Activated T-cell treated with anti-CD3 and anti-CD28 coated beads, Interleukin-2, amount 50 U/mL, for 4 hours (primary cell): ENCODE data around the gene RPH3AL. TPM values are rescaled to one million over a fixed set of nuclear protein-coding genes. Genes with fewer than 3 reads are reported as not detected.

ENCODE experiments used
- ATAC-seq, 2 donors: fragments of 200-7000 bp; cut with Tn5 transposase; one replicate each; pipeline ENCODE4 v1.10.0; 2021
- DNase-seq: peaks from one replicate; pipeline ENCODE4 v3.0.0-alpha.2; 2020
- H3K27me3 Mint-ChIP-seq: one replicate; pipeline ENCODE4 v1.8.0; 2021; ENCODE audit warnings: low read depth, mixed read lengths
- H3K36me3 Mint-ChIP-seq: one replicate; pipeline ENCODE4 v1.8.0; 2022; ENCODE audit warnings: mixed read lengths; ENCODE audit not compliant: insufficient read depth
- H3K4me1 Mint-ChIP-seq: one replicate; pipeline ENCODE4 v1.8.0; 2021; ENCODE audit warnings: low read depth, mixed read lengths
- H3K4me3 Mint-ChIP-seq: one replicate; pipeline ENCODE4 v1.8.0; 2021; ENCODE audit warnings: mild to moderate bottlenecking, moderate library complexity, mixed read lengths
- H3K9me3 Mint-ChIP-seq: one replicate; pipeline ENCODE4 v1.8.0; 2021; ENCODE audit warnings: mixed read lengths
- total RNA-seq, 3 donors: library from RNA; stranded (reverse); gene quantifications; one replicate each; pipeline ENCODE4 v1.2.1, GENCODE V29; 2021

RPH3AL gene
- total RNA-seq: 1 to 10 TPM; 1.3 to 2.2 (median 1.9) TPM

GRCh38 chr17:352421-353212, at the start of gene RPH3AL:
TSS of gene RPH3AL (minus strand) at chr17:352807. CDS start at chr17:327543, 25,264 bp downstream.
- Mint-ChIP-seq H3K27me3 (no peaks in the 10 kb centered on the region), H3K4me3 (no peak within 1 kb of the TSS), H3K9me3 (no peaks in the 10 kb centered on the region), H3K36me3 (no peaks in the 10 kb centered on the region), H3K4me1 (no peaks in the 10 kb centered on the region)
- ATAC-seq: no peak
- DNase-seq: no peak

- Mint-ChIP-seq H3K4me1 (peaks cover 9% of the 10 kb centered on the region), H3K36me3 (peaks cover 8% of the 10 kb centered on the region), H3K9me3 (no peaks in the 10 kb centered on the region), H3K27me3 (no peaks in the 10 kb centered on the region), H3K4me3 (no peak overlapping the region)
- no peak for DNase-seq
- no peak for ATAC-seq
Observed at GRCh38 chr17:400257-400656, 47.6 kb upstream of the RPH3AL start.

GRCh38 chr17:396788-397187, 44.2 kb upstream of the RPH3AL start:
- no peaks in the 10 kb centered on the region for H3K9me3 Mint-ChIP-seq
- no peaks in the 10 kb centered on the region for H3K27me3 Mint-ChIP-seq
- no peak overlapping the region for H3K4me3 Mint-ChIP-seq
- no peaks in the 10 kb centered on the region for H3K36me3 Mint-ChIP-seq
- ATAC-seq (no peak), DNase-seq (no peak)
- peaks cover 4% of the 10 kb centered on the region for H3K4me1 Mint-ChIP-seq

- ATAC-seq (no peak), DNase-seq (no peak)
- no peaks in the 10 kb centered on the region for H3K27me3 Mint-ChIP-seq
- no peaks in the 10 kb centered on the region for H3K9me3 Mint-ChIP-seq
- H3K4me1 Mint-ChIP-seq: peaks cover 4% of the 10 kb centered on the region
- H3K4me3 Mint-ChIP-seq: no peak overlapping the region
- no peaks in the 10 kb centered on the region for H3K36me3 Mint-ChIP-seq
Observed at GRCh38 chr17:395974-396373, 43.4 kb upstream of the RPH3AL start.

GRCh38 chr17:395179-395578, 42.6 kb upstream of the RPH3AL start:
- no peak for DNase-seq
- Mint-ChIP-seq H3K9me3 (no peaks in the 10 kb centered on the region), H3K4me3 (no peak overlapping the region), H3K4me1 (peaks cover 4% of the 10 kb centered on the region), H3K36me3 (no peaks in the 10 kb centered on the region), H3K27me3 (no peaks in the 10 kb centered on the region)
- no peak for ATAC-seq

- H3K4me3 Mint-ChIP-seq: no peak overlapping the region
Observed at GRCh38 chr17:394718-395095, 42.1 kb upstream of the RPH3AL start.

GRCh38 chr17:393806-394717, 41.5 kb upstream of the RPH3AL start:
- peaks cover 4% of the 10 kb centered on the region for H3K4me1 Mint-ChIP-seq
- no peaks in the 10 kb centered on the region for H3K36me3 Mint-ChIP-seq
- no peaks in the 10 kb centered on the region for H3K27me3 Mint-ChIP-seq
- no peak for DNase-seq
- H3K4me3 Mint-ChIP-seq: no peak overlapping the region
- H3K9me3 Mint-ChIP-seq: no peaks in the 10 kb centered on the region
- ATAC-seq: no peak

More at GRCh38 chr17:394718-395095, 42.1 kb upstream of the RPH3AL start:
- no peak for DNase-seq
- Mint-ChIP-seq H3K27me3 (no peaks in the 10 kb centered on the region), H3K4me1 (peaks cover 4% of the 10 kb centered on the region), H3K9me3 (no peaks in the 10 kb centered on the region), H3K36me3 (no peaks in the 10 kb centered on the region)
- ATAC-seq: no peak

- no peaks in the 10 kb centered on the region for H3K9me3 Mint-ChIP-seq
- H3K4me1 Mint-ChIP-seq: peaks cover 4% of the 10 kb centered on the region
- H3K27me3 Mint-ChIP-seq: no peaks in the 10 kb centered on the region
- H3K4me3 Mint-ChIP-seq: no peak overlapping the region
- no peak for ATAC-seq
- H3K36me3 Mint-ChIP-seq: no peaks in the 10 kb centered on the region
- no peak for DNase-seq
Observed at GRCh38 chr17:391850-392249, 39.2 kb upstream of the RPH3AL start.

GRCh38 chr17:390025-390424, 37.4 kb upstream of the RPH3AL start:
- DNase-seq (no peak), ATAC-seq (no peak)
- peaks cover 10% of the 10 kb centered on the region for H3K4me1 Mint-ChIP-seq
- no peaks in the 10 kb centered on the region for H3K36me3 Mint-ChIP-seq
- no peaks in the 10 kb centered on the region for H3K27me3 Mint-ChIP-seq
- no peak overlapping the region for H3K4me3 Mint-ChIP-seq
- H3K9me3 Mint-ChIP-seq: no peaks in the 10 kb centered on the region

- ATAC-seq (no peak), DNase-seq (no peak)
- peaks cover 3% of the 10 kb centered on the region for H3K27me3 Mint-ChIP-seq
- H3K36me3 Mint-ChIP-seq: no peaks in the 10 kb centered on the region
- H3K4me1 Mint-ChIP-seq: peaks cover 12% of the 10 kb centered on the region
- H3K9me3 Mint-ChIP-seq: no peaks in the 10 kb centered on the region
- no peak overlapping the region for H3K4me3 Mint-ChIP-seq
Observed at GRCh38 chr17:388087-388486, 35.5 kb upstream of the RPH3AL start.

- no peaks in the 10 kb centered on the region for H3K9me3 Mint-ChIP-seq
- DNase-seq (peak; percentile 62), ATAC-seq (peak; percentile 83 to 89)
- peaks cover 3% of the 10 kb centered on the region for H3K27me3 Mint-ChIP-seq
- peak overlapping the region; percentile 81 for H3K4me3 Mint-ChIP-seq
- peaks cover 15% of the 10 kb centered on the region for H3K4me1 Mint-ChIP-seq
- H3K36me3 Mint-ChIP-seq: no peaks in the 10 kb centered on the region
Observed at GRCh38 chr17:386141-386876, 33.7 kb upstream of the RPH3AL start.

GRCh38 chr17:385836-386140, 33.2 kb upstream of the RPH3AL start:
- ATAC-seq: peak; percentile 55 to 67
- H3K27me3 Mint-ChIP-seq: peaks cover 3% of the 10 kb centered on the region
- H3K9me3 Mint-ChIP-seq: no peaks in the 10 kb centered on the region
- DNase-seq: no peak
- no peak overlapping the region for H3K4me3 Mint-ChIP-seq
- no peaks in the 10 kb centered on the region for H3K36me3 Mint-ChIP-seq
- H3K4me1 Mint-ChIP-seq: peaks cover 15% of the 10 kb centered on the region

- no peaks in the 10 kb centered on the region for H3K9me3 Mint-ChIP-seq
- H3K4me3 Mint-ChIP-seq: peak overlapping the region; percentile 65
- peak; percentile 40 to 58 for ATAC-seq
- no peak for DNase-seq
- H3K4me1 Mint-ChIP-seq: peaks cover 15% of the 10 kb centered on the region
- H3K36me3 Mint-ChIP-seq: no peaks in the 10 kb centered on the region
- H3K27me3 Mint-ChIP-seq: peaks cover 3% of the 10 kb centered on the region
Observed at GRCh38 chr17:385178-385835, 32.7 kb upstream of the RPH3AL start.

GRCh38 chr17:384622-385177, 32.1 kb upstream of the RPH3AL start:
- Mint-ChIP-seq H3K4me3 (peak overlapping the region; percentile 65), H3K4me1 (peaks cover 15% of the 10 kb centered on the region), H3K9me3 (no peaks in the 10 kb centered on the region), H3K27me3 (peaks cover 3% of the 10 kb centered on the region), H3K36me3 (no peaks in the 10 kb centered on the region)
- no peak for DNase-seq
- peak in 1 of 2 donors; percentile 6 for ATAC-seq
